ENCODE measurements around the gene ZEB1.

DNA sequence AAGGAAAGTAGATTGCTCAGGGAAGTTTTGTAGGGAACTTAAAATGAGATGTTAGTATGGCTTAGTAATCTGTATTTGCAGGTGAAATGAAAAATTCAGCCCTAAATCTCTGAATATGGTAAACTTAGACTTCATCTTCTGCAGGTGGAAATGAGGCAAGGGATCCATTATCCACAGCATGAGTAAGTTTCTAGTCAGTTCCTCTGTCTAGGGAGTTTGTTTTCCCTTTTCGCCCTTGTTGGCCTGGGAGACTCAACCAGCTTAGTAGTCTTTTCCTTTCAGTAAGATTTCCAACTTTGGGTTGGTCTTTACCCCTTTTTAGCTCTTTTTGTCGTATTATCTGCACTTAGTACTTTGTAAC is 65.6 kb downstream of the ZEB1 start:
- TF ChIP-seq POLR2AphosphoS5 (IDR thresholded peaks at IDR 0.05; ENCODE audit: borderline replicate concordance, low read depth, low read length) (no peak), EZH2 (IDR thresholded peaks at IDR 0.05) (no peak), FOXP2 (optimal IDR thresholded peaks at IDR 0.05; ENCODE audit: control extremely low read depth, extremely low read length, insufficient read depth) (no peak)
